Caco-2 (cell line): ENCODE results near the gene ZSWIM8. TPM values are rescaled to one million over a fixed set of nuclear protein-coding genes. Genes with fewer than 3 reads are reported as not detected.
"Not testable (repeated sequence)": the region's sequence is repeated elsewhere in the genome, so short reads cannot be mapped to it uniquely, and the experiment has no call there.

Experiments
- BruUV-seq: library from RNA; stranded (reverse); fragments of 400-500 nt; replicated peaks from 2 replicates; lab custom pipeline; 2021; lab: Mats Ljungman, UMichigan
- CTCF ChIA-PET: fragments of 300-600 bp; sonication (Branson Sonifier 250); formaldehyde crosslinking; loops from one replicate; lab custom pipeline; 2022; ENCODE audit warnings: antibody characterized with exemption; lab: Charles Lee
- POLR2A ChIA-PET: fragments of 300-600 bp; sonication (Branson Sonifier 250); formaldehyde crosslinking; loops from one replicate; lab custom pipeline; 2022; ENCODE audit warnings: antibody characterized with exemption; lab: Charles Lee
- DNase-seq, 2 experiments: peaks; one replicate each; pipeline versions ENCODE4 v3.0.0 to v3.0.0-alpha.2; 2020 to 2022
- H3K27me3 ChIP-seq: replicated peaks from 2 replicates; pipeline ENCODE4 v1.6.0; 2011; ENCODE audit warnings: low read length; ENCODE audit not compliant: control insufficient read depth, insufficient read depth
- H3K36me3 ChIP-seq: 2 replicates; pipeline ENCODE4 v1.5.1; 2011; ENCODE audit warnings: low read length; ENCODE audit not compliant: control insufficient read depth, insufficient read depth
- H3K4me1 ChIP-seq: fragments of 250-450 bp; sonication (Bioruptor Pico); 2 replicates; pipeline ENCODE4 v1.5.1; 2020; ENCODE audit warnings: mild to moderate bottlenecking
- H3K4me3 ChIP-seq: 2 replicates; pipeline ENCODE4 v1.5.1; 2011; ENCODE audit warnings: low read depth, mild to moderate bottlenecking, control low read depth, low read length
- H3K9me3 ChIP-seq: fragments of 250-450 bp; sonication (Bioruptor Pico); 2 replicates; pipeline ENCODE4 v1.5.1; 2020; ENCODE audit warnings: mild to moderate bottlenecking, moderate library complexity
- H3K27ac Mint-ChIP-seq: one replicate; pipeline ENCODE4 v1.8.0; 2022; ENCODE audit warnings: mixed read lengths; ENCODE audit not compliant: unreplicated experiment
- H3K27me3 Mint-ChIP-seq: one replicate; pipeline ENCODE4 v1.8.0; 2022; ENCODE audit warnings: mixed read lengths; ENCODE audit not compliant: insufficient read depth, unreplicated experiment
- H3K36me3 Mint-ChIP-seq: one replicate; pipeline ENCODE4 v1.8.0; 2022; ENCODE audit warnings: mild to moderate bottlenecking, mixed read lengths; ENCODE audit not compliant: insufficient read depth, unreplicated experiment
- H3K4me1 Mint-ChIP-seq: one replicate; pipeline ENCODE4 v1.8.0; 2022; ENCODE audit warnings: low read depth, mixed read lengths; ENCODE audit not compliant: unreplicated experiment
- H3K4me3 Mint-ChIP-seq: one replicate; pipeline ENCODE4 v1.8.0; 2022; ENCODE audit warnings: mild to moderate bottlenecking, moderate library complexity, mixed read lengths; ENCODE audit not compliant: unreplicated experiment
- H3K9me3 Mint-ChIP-seq: one replicate; pipeline ENCODE4 v1.8.0; 2022; ENCODE audit warnings: mixed read lengths; ENCODE audit not compliant: unreplicated experiment
- CTCF ChIP-seq, 2 experiments: fragments of 200-600 bp in 1 of 2; IDR thresholded peaks; 1 replicate in 1 of 2; 2 replicates in 1 of 2; pipeline versions ENCODE4 v1.5.1 to v1.8.0; 2011 to 2022; ENCODE audit warnings: antibody characterized with exemption in 1 of 2, control low read depth in 1 of 2, inconsistent platforms in 1 of 2, low read depth in 1 of 2, low read length in 1 of 2, mild to moderate bottlenecking in 1 of 2, moderate library complexity in 1 of 2; ENCODE audit not compliant: insufficient read depth in 1 of 2, severe bottlenecking in 1 of 2, unreplicated experiment in 1 of 2
- intact Hi-C: fragments of 100-400 bp; cut with micrococcal nuclease; formaldehyde crosslinking; loops from one replicate; pipeline ENCODE4 v1.10.0; 2022; ENCODE audit not compliant: unreplicated experiment
- total RNA-seq: library from RNA; stranded (reverse); gene quantifications from 2 replicates; pipeline ENCODE4 v1.2.3, GENCODE V29; 2022

The ZSWIM8 gene
- total RNA-seq, 1 experiment from 2014 or later, result 103 TPM

- no peaks in the 10 kb centered on the region for H3K27me3 Mint-ChIP-seq
- H3K27ac Mint-ChIP-seq, result no peak overlapping the region
- Histone ChIP-seq H3K36me3 (peaks cover 1% of the 10 kb centered on the region), H3K9me3 (no peaks in the 10 kb centered on the region), H3K4me1 (no peaks in the 10 kb centered on the region), H3K4me3 (no peak overlapping the region), H3K27me3 (no peaks in the 10 kb centered on the region)
- POLR2A ChIA-PET, result no interaction called here
- no TSS peak for BruUV-seq
- peaks cover 67% of the 10 kb centered on the region for H3K36me3 Mint-ChIP-seq
- H3K4me1 Mint-ChIP-seq, result no peaks in the 10 kb centered on the region
- no peaks in the 10 kb centered on the region for H3K9me3 Mint-ChIP-seq
- TF ChIP-seq CTCF (IDR thresholded peaks at IDR 0.05; ENCODE audit: insufficient read depth in 1 of 2, low read depth in 1 of 2, low read length in 1 of 2, severe bottlenecking in 1 of 2, unreplicated experiment in 1 of 2), result no peak
- CTCF ChIA-PET, result no interaction called here
- no peak overlapping the region for H3K4me3 Mint-ChIP-seq
- intact Hi-C loops, result no loop called here
- DNase-seq, result no peak
Observed at GRCh38 chr10:73791871-73792400, 6.5 kb downstream of the ZSWIM8 start.

DNA sequence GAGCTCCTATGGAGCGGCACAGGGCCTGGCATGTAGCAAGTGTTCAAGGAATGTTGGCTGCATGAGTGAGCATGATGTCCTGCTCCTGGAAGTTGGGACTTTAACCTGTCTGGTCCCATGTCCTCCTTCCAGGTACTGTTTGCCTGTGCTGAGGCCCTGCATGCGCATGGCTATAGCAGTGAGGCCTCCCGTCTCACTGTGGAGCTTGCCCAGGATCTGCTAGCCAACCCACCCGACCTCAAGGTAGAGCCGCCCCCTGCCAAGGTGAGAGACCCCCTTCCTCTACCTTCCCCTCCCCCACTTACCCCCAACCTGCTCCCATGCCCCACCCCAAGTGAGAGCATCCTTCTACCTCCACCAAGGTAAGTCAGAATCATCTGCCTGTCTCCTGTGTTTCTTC, 8.1 kb downstream of the ZSWIM8 start:
- Histone ChIP-seq H3K9me3 (no peaks in the 10 kb centered on the region), H3K4me1 (no peaks in the 10 kb centered on the region), H3K4me3 (no peak overlapping the region), H3K27me3 (no peaks in the 10 kb centered on the region), H3K36me3 (peaks cover 1% of the 10 kb centered on the region)
- H3K36me3 Mint-ChIP-seq, result peaks cover 81% of the 10 kb centered on the region
- H3K4me1 Mint-ChIP-seq, result no peaks in the 10 kb centered on the region
- DNase-seq, result no peak
- ChIA-PET CTCF (no interaction called here), POLR2A (no interaction called here)
- no TSS peak for BruUV-seq
- no peak overlapping the region for H3K4me3 Mint-ChIP-seq
- intact Hi-C loops, result no loop called here
- no peaks in the 10 kb centered on the region for H3K9me3 Mint-ChIP-seq
- no peak overlapping the region for H3K27ac Mint-ChIP-seq
- H3K27me3 Mint-ChIP-seq, result no peaks in the 10 kb centered on the region
- TF ChIP-seq CTCF (IDR thresholded peaks at IDR 0.05; ENCODE audit: insufficient read depth in 1 of 2, low read depth in 1 of 2, low read length in 1 of 2, severe bottlenecking in 1 of 2, unreplicated experiment in 1 of 2), result no peak

DNA sequence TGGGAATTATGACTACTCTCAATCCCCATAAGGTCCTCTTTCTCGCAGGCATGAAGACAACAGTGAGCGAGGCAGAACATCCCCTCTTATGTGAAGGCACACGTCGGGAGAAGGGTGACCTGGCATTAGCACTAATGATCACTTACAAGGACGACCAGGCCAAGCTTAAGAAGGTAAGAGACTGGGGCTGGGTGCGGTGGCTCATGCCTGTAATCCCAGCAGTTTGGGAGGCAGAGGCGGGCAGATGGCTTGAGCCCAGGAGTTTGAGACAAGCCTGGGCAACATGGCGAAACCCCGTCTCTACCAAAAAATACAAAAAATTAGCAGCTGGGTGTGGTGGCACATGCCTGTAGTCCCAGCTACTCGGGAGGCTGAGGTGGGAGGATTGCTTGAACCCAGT, 10.1 kb downstream of the ZSWIM8 start:
- H3K4me3 Mint-ChIP-seq, H3K9me3 ChIP-seq, H3K36me3 ChIP-seq, DNase-seq, H3K27me3 Mint-ChIP-seq, H3K4me1 ChIP-seq, H3K4me1 Mint-ChIP-seq, intact Hi-C loops, POLR2A ChIA-PET, CTCF ChIA-PET, H3K27ac Mint-ChIP-seq, H3K9me3 Mint-ChIP-seq, H3K27me3 ChIP-seq, BruUV-seq, H3K4me3 ChIP-seq: not testable (repeated sequence)
- H3K36me3 Mint-ChIP-seq, result peaks cover 86% of the 10 kb centered on the region

GRCh38 chr10:73796035-73796434, 10.6 kb downstream of the ZSWIM8 start:
- H3K9me3 ChIP-seq, H3K27me3 Mint-ChIP-seq, intact Hi-C loops, H3K4me1 Mint-ChIP-seq, H3K4me1 ChIP-seq, POLR2A ChIA-PET, DNase-seq, H3K9me3 Mint-ChIP-seq, H3K27ac Mint-ChIP-seq, H3K4me3 Mint-ChIP-seq, H3K4me3 ChIP-seq, CTCF ChIA-PET, H3K36me3 ChIP-seq, BruUV-seq, H3K27me3 ChIP-seq: not testable (repeated sequence)
- peaks cover 84% of the 10 kb centered on the region for H3K36me3 Mint-ChIP-seq
